Esophagus squamous epithelium (tissue), 5 donors: ENCODE measurements around the gene CAVIN4. TPM values are rescaled to one million over a fixed set of nuclear protein-coding genes. Genes with fewer than 3 reads are reported as not detected.

Experiments used
- DNase-seq: peaks from one replicate; lab custom pipeline; 2025; lab: John Stamatoyannopoulos, UW
- H3K27ac ChIP-seq, 4 donors: fragments of 200-600 bp; sonication (generic); one replicate each; pipeline ENCODE4 v1.5.1; 2016 to 2019; ENCODE audit warnings: mild to moderate bottlenecking in 1 of 4
- H3K27me3 ChIP-seq, 4 donors: fragments of 200-600 bp; sonication (generic); 1 replicate in 3 of 4; 2 replicates in 1 of 4; pipeline versions ENCODE4 v1.5.1 to v1.6.0; 2017 to 2021; ENCODE audit warnings: antibody characterized with exemption in 1 of 4
- H3K36me3 ChIP-seq, 3 donors: fragments of 200-600 bp; sonication (generic); one replicate each; pipeline ENCODE4 v1.5.1; 2016 to 2019
- H3K4me1 ChIP-seq, 3 donors: fragments of 200-600 bp; sonication (generic); one replicate each; pipeline ENCODE4 v1.5.1; 2017 to 2019
- H3K4me3 ChIP-seq, 4 donors: fragments of 200-600 bp; sonication (generic); 1 replicate in 3 of 4; 2 replicates in 1 of 4; pipeline ENCODE4 v1.5.1; 2016 to 2019; ENCODE audit warnings: mild to moderate bottlenecking in 2 of 4, moderate library complexity in 1 of 4
- H3K9me3 ChIP-seq, 3 donors: fragments of 200-600 bp; sonication (generic); one replicate each; pipeline ENCODE4 v1.5.1; 2016 to 2019
- CTCF ChIP-seq, 6 experiments: fragments of 450-650 bp in 4 of 6; fragments of 200-600 bp in 2 of 6; sonication (generic) in 2 of 6; IDR thresholded peaks; one replicate each; pipeline ENCODE4 v1.5.1; 2016 to 2019; ENCODE audit warnings: antibody characterized with exemption in 6 of 6, mild to moderate bottlenecking in 4 of 6, moderate library complexity in 4 of 6
- POLR2A ChIP-seq, 4 donors: fragments of 450-650 bp; IDR thresholded peaks; one replicate each; pipeline ENCODE4 v1.6.1; 2017; ENCODE audit warnings: antibody characterized with exemption in 4 of 4, mild to moderate bottlenecking in 4 of 4, moderate library complexity in 3 of 4
- WGBS, 2 donors: methylation state at CpG; one replicate each; pipeline ENCODE4 v1.1.5; 2018; 5-methylcytosine and 5-hydroxymethylcytosine counted together
- intact Hi-C: fragments of 100-400 bp; cut with DNase I; formaldehyde crosslinking; loops from one replicate; pipeline ENCODE4 v1.15.0; 2022
- total RNA-seq, 4 donors: library from RNA; depleted of rRNA; stranded (reverse); fragments of >200 nt; gene quantifications; one replicate each; pipeline ENCODE4 v1.1.0, GENCODE V29; 2016
- donor health status: DM: yes; HTN: yes; CAD: no.

The CAVIN4 gene
- total RNA-seq, 4 donors from 2014 or later = 0.09 to 0.38 (median 0.19) TPM

DNA sequence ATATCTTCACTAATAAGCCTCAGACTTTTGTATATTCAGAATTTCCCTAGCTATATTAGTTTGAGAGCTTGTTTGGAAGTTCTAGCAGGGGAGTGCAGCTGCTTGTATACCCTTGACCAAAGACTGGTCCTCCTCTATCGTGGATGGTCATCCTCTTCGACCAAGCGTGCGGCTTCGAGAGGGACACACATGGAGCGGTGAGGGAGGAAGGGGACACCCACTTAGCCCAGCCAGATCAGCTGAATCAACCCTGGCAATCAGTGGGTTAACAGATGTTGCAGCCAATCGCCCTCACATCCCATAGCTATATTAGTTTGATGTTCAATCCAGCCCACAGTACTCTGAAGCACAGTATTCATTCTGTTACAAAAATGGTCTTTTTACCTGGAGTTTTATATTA, 3.2 kb downstream of the CAVIN4 start:
- 92 to 97% methylated on average over 7 of the region's 7 CpGs for WGBS, 2 donors
- H3K27me3 ChIP-seq = no peaks in the 10 kb centered on the region
- no peak for DNase-seq
- no peaks in the 10 kb centered on the region for H3K4me1 ChIP-seq
- TF ChIP-seq CTCF (IDR thresholded peaks at IDR 0.05) (no peak), POLR2A (IDR thresholded peaks at IDR 0.05) (no peak)
- intact Hi-C loops = no loop called here
- no peak overlapping the region for H3K27ac ChIP-seq
- H3K9me3 ChIP-seq = no peaks in the 10 kb centered on the region
- no peaks in the 10 kb centered on the region for H3K36me3 ChIP-seq
- H3K4me3 ChIP-seq = no peak overlapping the region

DNA sequence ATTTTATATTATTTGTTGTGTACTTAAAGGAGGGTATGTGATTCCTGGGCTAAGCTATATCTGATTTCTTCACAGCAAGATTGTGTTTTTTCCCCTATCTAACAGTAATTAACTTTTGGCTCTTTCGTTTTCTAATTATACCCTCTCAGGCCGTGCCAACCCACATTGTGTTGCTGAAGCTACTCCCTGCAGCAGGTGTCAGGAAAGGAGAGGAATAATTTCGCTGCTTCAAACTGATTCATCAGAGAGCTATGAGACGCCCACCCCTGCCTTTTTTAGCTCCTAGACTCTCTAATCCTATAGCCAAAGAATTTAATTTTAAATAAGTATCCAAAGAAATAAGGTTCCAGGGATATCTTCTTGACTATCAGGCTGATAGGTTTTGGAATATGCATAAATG, 3.8 kb downstream of the CAVIN4 start:
- Histone ChIP-seq H3K4me3 (no peak overlapping the region), H3K4me1 (no peaks in the 10 kb centered on the region), H3K27ac (no peak overlapping the region), H3K9me3 (no peaks in the 10 kb centered on the region), H3K36me3 (no peaks in the 10 kb centered on the region), H3K27me3 (no peaks in the 10 kb centered on the region)
- TF ChIP-seq POLR2A (IDR thresholded peaks at IDR 0.05) = no peak
- no peak for TF ChIP-seq CTCF (IDR thresholded peaks at IDR 0.05)
- WGBS, 2 donors = 66 to 84% methylated on average over 4 of the region's 4 CpGs
- intact Hi-C loops = no loop called here
- DNase-seq = no peak

DNA sequence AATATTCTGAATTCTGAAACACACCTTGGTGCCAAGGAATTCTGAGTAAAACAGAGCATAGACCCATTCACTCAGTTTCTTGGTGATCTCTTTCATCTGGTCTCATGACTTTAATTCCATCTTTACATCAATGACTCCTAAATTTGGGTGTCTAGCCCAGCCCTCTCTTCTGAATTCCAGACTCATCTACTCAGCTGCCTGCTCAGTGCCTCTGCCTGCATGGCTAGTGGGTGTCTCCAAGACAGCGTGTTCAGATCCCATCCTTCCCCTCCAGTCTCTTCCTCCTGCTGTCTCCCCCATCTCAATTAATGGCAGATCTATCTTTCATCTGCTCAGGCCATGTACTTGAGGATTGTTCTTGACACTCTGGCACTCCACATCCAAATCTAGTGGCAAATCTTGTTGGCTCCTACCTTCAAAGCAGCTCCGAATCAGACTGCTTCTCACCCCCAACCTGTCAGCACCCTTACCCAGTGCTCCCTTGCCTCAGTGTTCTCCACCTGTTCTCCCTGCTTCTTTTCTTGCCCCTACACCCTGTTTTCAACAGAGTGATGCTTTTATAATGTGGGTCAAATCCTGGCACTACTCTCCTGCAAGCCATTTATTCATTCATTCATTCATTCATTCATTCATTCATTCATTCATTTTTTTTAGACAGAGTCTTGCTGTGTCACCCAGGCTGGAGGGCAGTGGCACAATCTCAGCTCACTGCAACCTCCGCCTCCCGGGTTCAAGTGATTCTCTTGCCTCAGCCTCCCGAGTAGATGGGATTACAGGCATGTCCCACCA, 5.3 kb downstream of the CAVIN4 start:
- no peak overlapping the region for H3K4me3 ChIP-seq
- TF ChIP-seq POLR2A (IDR thresholded peaks at IDR 0.05) (no peak), CTCF (IDR thresholded peaks at IDR 0.05) (no peak)
- intact Hi-C loops = no loop called here
- H3K27ac ChIP-seq = no peak overlapping the region
- no peaks in the 10 kb centered on the region for H3K9me3 ChIP-seq
- H3K27me3 ChIP-seq = no peaks in the 10 kb centered on the region
- WGBS, 2 donors = 93 to 95% methylated on average over 5 of the region's 5 CpGs
- H3K36me3 ChIP-seq = no peaks in the 10 kb centered on the region
- DNase-seq = no peak
- peaks cover 0 to 7% (median 0%) of the 10 kb centered on the region in 3 donors for H3K4me1 ChIP-seq

- no peaks in the 10 kb centered on the region for H3K36me3 ChIP-seq
- WGBS, 2 donors = 88 to 95% methylated on average over 4 of the region's 4 CpGs
- H3K27ac ChIP-seq = no peak overlapping the region
- H3K4me3 ChIP-seq = no peak overlapping the region
- TF ChIP-seq CTCF (IDR thresholded peaks at IDR 0.05) (no peak), POLR2A (IDR thresholded peaks at IDR 0.05) (no peak)
- intact Hi-C loops = no loop called here
- no peaks in the 10 kb centered on the region for H3K9me3 ChIP-seq
- peaks cover 0 to 7% (median 0%) of the 10 kb centered on the region in 3 donors for H3K4me1 ChIP-seq
- H3K27me3 ChIP-seq = no peaks in the 10 kb centered on the region
- DNase-seq = no peak
These were observed 7.1 kb downstream of the CAVIN4 start for GRCh38 chr9:100584951-100585350.

- Histone ChIP-seq H3K27ac (no peak overlapping the region), H3K4me3 (no peak overlapping the region), H3K36me3 (no peaks in the 10 kb centered on the region), H3K9me3 (no peaks in the 10 kb centered on the region), H3K4me1 (peaks cover 0 to 7% (median 0%) of the 10 kb centered on the region in 3 donors), H3K27me3 (no peaks in the 10 kb centered on the region)
- intact Hi-C loops = no loop called here
- TF ChIP-seq CTCF (IDR thresholded peaks at IDR 0.05) = no peak
- TF ChIP-seq POLR2A (IDR thresholded peaks at IDR 0.05) = no peak
- no peak for DNase-seq
- 65 to 73% methylated on average over 7 of the region's 7 CpGs for whole genome bisulfite sequencing, 2 donors
These were observed 8.2 kb downstream of the CAVIN4 start for GRCh38 chr9:100586093-100586492.
